Motor neuron (in vitro differentiated cells): ENCODE measurements around the gene FLII. TPM values are rescaled to one million over a fixed set of nuclear protein-coding genes. Genes with fewer than 3 reads are reported as not detected.

Experiments
- ATAC-seq, 8 experiments: fragments of 200-7000 bp; cut with Tn5 transposase; replicated peaks in 6 of 8; 2 replicates each; pipeline ENCODE4 v1.8.0; 2021; ENCODE audit warnings: mild to moderate bottlenecking in 8 of 8, moderate library complexity in 8 of 8
- H3K27ac ChIP-seq, 2 donors: fragments of 250-450 bp; sonication (Bioruptor Pico); 2 replicates each; pipeline ENCODE4 v1.9.0; 2021; ENCODE audit warnings: antibody characterized with exemption in 2 of 2, mild to moderate bottlenecking in 2 of 2, moderate library complexity in 1 of 2
- H3K4me1 ChIP-seq, 2 donors: fragments of 250-450 bp; sonication (Bioruptor Pico); replicated peaks in 1 of 2; 2 replicates each; pipeline ENCODE4 v1.6.1; 2021; ENCODE audit warnings: antibody characterized with exemption in 2 of 2, mild to moderate bottlenecking in 2 of 2, moderate library complexity in 1 of 2
- H3K4me3 ChIP-seq, 5 donors: fragments of 250-450 bp; sonication (Bioruptor Pico); 2 replicates each; pipeline ENCODE4 v1.9.0; 2021; ENCODE audit warnings: antibody characterized with exemption in 5 of 5, mild to moderate bottlenecking in 5 of 5, moderate library complexity in 4 of 5
- whole genome bisulfite sequencing, 10 experiments: fragments of 450-650 bp; shearing (Covaris generic); methylation state at CpG; one replicate each; pipeline ENCODE4 v1.0.0; 2022; 5-methylcytosine and 5-hydroxymethylcytosine counted together
- in situ Hi-C, 9 experiments: fragments of 400-800 bp; cut with MboI; loops; one replicate each; pipeline ENCODE4 v1.15.0; 2021; ENCODE audit warnings: low sequenced_read_pairs in 9 of 9, low pct_unique_long_range_greater_than_20kb in 2 of 9; ENCODE audit not compliant: unreplicated experiment in 9 of 9
- total RNA-seq, 8 experiments: library from RNA; unstranded; fragments of 300-600 nt; gene quantifications; 2 replicates each; pipeline versions ENCODE4 v1.2.3 to v1.2.4, GENCODE V29; 2022

The FLII gene
- total RNA-seq, 8 experiments from 2014 or later: 62.9 to 150 (median 109) TPM

- peak overlapping the region; percentile 59 to 97 (median 85) for H3K4me3 ChIP-seq
- in situ Hi-C loops: no loop called here
- H3K27ac ChIP-seq: peak overlapping the region; percentile 75 to 82
- peak; percentile 5 to 21 (median 16) for ATAC-seq
- H3K4me1 ChIP-seq: peaks cover 18 to 22% of the 10 kb centered on the region in 2 donors
- WGBS, 10 experiments: 0 to 54% (median 31%) methylated on average over 2 to 6 of the region's 18 CpGs; no CpG with 5 or more reads in 4 of the 10 experiments
Measured at GRCh38 chr17:18257268-18257981, 1.1 kb downstream of the FLII start.

- Histone ChIP-seq H3K4me3 (peak overlapping the region in 2 of 5 donors; percentile 84 to 97), H3K4me1 (peaks cover 14 to 20% of the 10 kb centered on the region in 2 donors), H3K27ac (no peak overlapping the region)
- no peak for ATAC-seq
- WGBS, 10 experiments: 93 to 100% methylated on average over 1 to 3 of the region's 7 CpGs; no CpG with 5 or more reads in 8 of the 10 experiments
- in situ Hi-C loops: no loop called here
Measured at GRCh38 chr17:18256776-18257175, 1.8 kb downstream of the FLII start.

- in situ Hi-C loops: no loop called here
Measured at GRCh38 chr17:18256351-18256750, 2.2 kb downstream of the FLII start.

GRCh38 chr17:18254888-18255649 is 3.5 kb downstream of the FLII start:
- 80 to 100% (median 100%) methylated on average over 1 to 5 of the region's 8 CpGs; no CpG with 5 or more reads in 2 of the 10 experiments for WGBS, 10 experiments
- Histone ChIP-seq H3K27ac (no peak overlapping the region), H3K4me3 (no peak overlapping the region), H3K4me1 (peaks cover 8 to 13% of the 10 kb centered on the region in 2 donors)
- no peak for ATAC-seq
- in situ Hi-C loops: no loop called here

More at GRCh38 chr17:18256351-18256750, 2.2 kb downstream of the FLII start:
- H3K4me3 ChIP-seq: no peak overlapping the region
- H3K27ac ChIP-seq: no peak overlapping the region
- no peak for ATAC-seq
- WGBS, 10 experiments: 80 to 94% (median 91%) methylated on average over 3 to 7 of the region's 11 CpGs; no CpG with 5 or more reads in 6 of the 10 experiments
- peaks cover 10 to 16% of the 10 kb centered on the region in 2 donors for H3K4me1 ChIP-seq

- WGBS, 10 experiments: 87 to 93% (median 92%) methylated on average over 3 to 6 of the region's 27 CpGs; no CpG with 5 or more reads in 7 of the 10 experiments
- Histone ChIP-seq H3K4me1 (peaks cover 8 to 9% of the 10 kb centered on the region in 2 donors), H3K4me3 (no peak overlapping the region), H3K27ac (no peak overlapping the region)
- no peak for ATAC-seq
- in situ Hi-C loops: no loop called here
Measured at GRCh38 chr17:18253947-18254821, 4.4 kb downstream of the FLII start.

GRCh38 chr17:18253187-18253884 is 5.2 kb downstream of the FLII start:
- no peak for ATAC-seq
- WGBS, 10 experiments: 70 to 100% (median 85%) methylated on average over 1 to 4 of the region's 16 CpGs; no CpG with 5 or more reads in 4 of the 10 experiments
- no peak overlapping the region for H3K4me3 ChIP-seq

GRCh38 chr17:18252160-18252559 is 6.4 kb downstream of the FLII start:
- 40 to 80% methylated on average over 1 to 2 of the region's 5 CpGs; no CpG with 5 or more reads in 8 of the 10 experiments for WGBS, 10 experiments
- no peak for ATAC-seq
- no peak overlapping the region for H3K27ac ChIP-seq
- peaks cover 3 to 8% of the 10 kb centered on the region in 2 donors for H3K4me1 ChIP-seq
- in situ Hi-C loops: no loop called here
- no peak overlapping the region for H3K4me3 ChIP-seq

More at GRCh38 chr17:18253187-18253884, 5.2 kb downstream of the FLII start:
- Histone ChIP-seq H3K27ac (no peak overlapping the region), H3K4me1 (peaks cover 7 to 8% of the 10 kb centered on the region in 2 donors)
- in situ Hi-C loops: no loop called here

GRCh38 chr17:18251204-18251603 is 7.3 kb downstream of the FLII start:
- Histone ChIP-seq H3K27ac (no peak overlapping the region), H3K4me1 (peaks cover 0 to 9% of the 10 kb centered on the region in 2 donors), H3K4me3 (no peak overlapping the region)
- ATAC-seq: no peak
- in situ Hi-C loops: no loop called here
- 40 to 95% (median 80%) methylated on average over 1 to 10 of the region's 15 CpGs; no CpG with 5 or more reads in 4 of the 10 experiments for WGBS, 10 experiments

- in situ Hi-C loops: no loop called here
Measured at GRCh38 chr17:18250708-18251107, 7.8 kb downstream of the FLII start.

GRCh38 chr17:18250259-18250658 is 8.3 kb downstream of the FLII start:
- 80 to 100% (median 97%) methylated on average over 1 to 6 of the region's 9 CpGs; no CpG with 5 or more reads in 4 of the 10 experiments for WGBS, 10 experiments
- H3K4me1 ChIP-seq: peaks cover 0 to 9% of the 10 kb centered on the region in 2 donors
- H3K4me3 ChIP-seq: no peak overlapping the region
- H3K27ac ChIP-seq: no peak overlapping the region
- ATAC-seq: no peak
- in situ Hi-C loops: no loop called here

More at GRCh38 chr17:18250708-18251107, 7.8 kb downstream of the FLII start:
- Histone ChIP-seq H3K4me3 (no peak overlapping the region), H3K27ac (no peak overlapping the region), H3K4me1 (peaks cover 0 to 9% of the 10 kb centered on the region in 2 donors)
- WGBS, 10 experiments: 94 to 100% methylated on average over 1 to 11 of the region's 14 CpGs; no CpG with 5 or more reads in 8 of the 10 experiments
- ATAC-seq: no peak

GRCh38 chr17:18248811-18249210 is 9.7 kb downstream of the FLII start:
- ATAC-seq: no peak
- WGBS, 10 experiments: 80 to 100% methylated on average over 1 to 2 of the region's 7 CpGs; no CpG with 5 or more reads in 8 of the 10 experiments
- Histone ChIP-seq H3K27ac (no peak overlapping the region), H3K4me1 (peaks cover 0 to 9% of the 10 kb centered on the region in 2 donors), H3K4me3 (no peak overlapping the region)
- in situ Hi-C loops: no loop called here

- WGBS, 10 experiments: 20 to 40% (median 31%) methylated on average over 1 to 5 of the region's 9 CpGs; no CpG with 5 or more reads in 6 of the 10 experiments
- Histone ChIP-seq H3K4me1 (peaks cover 0 to 9% of the 10 kb centered on the region in 2 donors), H3K27ac (no peak overlapping the region), H3K4me3 (no peak overlapping the region)
- ATAC-seq: peak; percentile 49 to 87 (median 68)
- in situ Hi-C loops: no loop called here
Measured at GRCh38 chr17:18248300-18248731, 10.2 kb downstream of the FLII start.
